ENCODE results near the gene HSPG2. TPM values are rescaled to one million over a fixed set of nuclear protein-coding genes. Genes with fewer than 3 reads are reported as not detected.

HSPG2 gene
- total and polyA plus RNA-seq, 9 of the 15 experiments (the other 6 are each of a cell fraction or from before 2014, with no cell fraction given), result 0.14 to 160 (median 15.7) TPM

DNA sequence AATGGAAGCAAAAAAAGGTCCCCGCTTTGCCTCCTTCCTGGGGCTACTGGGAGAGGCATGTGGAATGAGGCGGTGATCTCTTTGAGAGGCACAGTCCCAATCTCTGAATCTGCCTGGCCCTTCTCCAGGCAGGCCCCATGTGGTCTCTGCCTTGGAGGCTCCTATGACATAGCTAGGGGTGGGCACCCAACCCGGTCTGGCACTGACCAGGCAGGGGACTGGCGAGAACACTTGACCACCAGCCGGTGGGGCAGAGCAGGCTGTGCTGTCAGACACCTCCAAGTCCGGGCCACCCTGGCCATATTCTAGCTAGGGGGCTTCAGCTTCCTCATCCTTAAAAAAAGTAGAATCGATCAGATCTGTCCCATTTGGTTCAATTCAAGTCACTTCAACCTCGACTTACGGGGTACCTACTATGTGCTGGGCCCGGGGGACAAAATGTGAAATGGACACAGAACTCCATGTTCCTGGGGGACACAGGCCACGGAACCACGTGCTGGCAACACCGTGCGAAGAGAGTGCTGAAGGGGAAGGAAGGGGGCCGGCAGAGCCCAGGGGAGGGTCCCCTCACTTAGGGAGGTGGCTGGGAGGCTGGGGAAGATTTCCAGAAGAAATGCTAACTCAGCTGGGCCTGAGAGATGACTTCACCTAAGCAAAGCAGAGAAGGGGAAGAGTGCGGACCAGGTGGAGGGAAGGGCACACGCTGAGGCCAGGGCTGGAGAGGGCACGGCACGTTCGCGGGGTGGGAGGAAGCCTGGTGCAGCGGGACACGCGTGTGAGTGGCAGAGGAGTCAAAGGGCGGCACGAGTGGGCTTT lies 33.3 kb downstream of the HSPG2 start (continued):
- TF ChIP-seq, protein P1, sequence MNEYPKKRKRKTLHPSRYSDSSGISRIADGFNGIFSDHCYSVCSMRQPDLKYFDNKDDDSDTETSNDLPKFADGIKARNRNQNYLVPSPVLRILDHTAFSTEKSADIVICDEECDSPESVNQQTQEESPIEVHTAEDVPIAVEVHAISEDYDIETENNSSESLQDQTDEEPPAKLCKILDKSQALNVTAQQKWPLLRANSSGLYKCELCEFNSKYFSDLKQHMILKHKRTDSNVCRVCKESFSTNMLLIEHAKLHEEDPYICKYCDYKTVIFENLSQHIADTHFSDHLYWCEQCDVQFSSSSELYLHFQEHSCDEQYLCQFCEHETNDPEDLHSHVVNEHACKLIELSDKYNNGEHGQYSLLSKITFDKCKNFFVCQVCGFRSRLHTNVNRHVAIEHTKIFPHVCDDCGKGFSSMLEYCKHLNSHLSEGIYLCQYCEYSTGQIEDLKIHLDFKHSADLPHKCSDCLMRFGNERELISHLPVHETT (CRISPR knock-in tag; conservative IDR thresholded peaks at IDR 0.05 in 1 of 2, IDR thresholded peaks at IDR 0.05 in 1 of 2), result no peak; a peak in 1 of 4 replicates
- TF ChIP-seq NFE2 (IDR thresholded peaks at IDR 0.05; ENCODE audit: low read depth), result no peak
- TF ChIP-seq SMAD4 (CRISPR knock-in tag; conservative IDR thresholded peaks at IDR 0.05), result peak; percentile 34
- TF ChIP-seq MTF1 (CRISPR knock-in tag; IDR thresholded peaks at IDR 0.05; ENCODE audit: borderline replicate concordance), result 0 out of 2 replicates have a peak, but pooled peaks have one; percentile 56
- TF ChIP-seq, protein P2, sequence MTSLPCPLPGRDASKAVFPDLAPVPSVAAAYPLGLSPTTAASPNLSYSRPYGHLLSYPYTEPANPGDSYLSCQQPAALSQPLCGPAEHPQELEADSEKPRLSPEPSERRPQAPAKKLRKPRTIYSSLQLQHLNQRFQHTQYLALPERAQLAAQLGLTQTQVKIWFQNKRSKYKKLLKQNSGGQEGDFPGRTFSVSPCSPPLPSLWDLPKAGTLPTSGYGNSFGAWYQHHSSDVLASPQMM (CRISPR knock-in tag; IDR thresholded peaks at IDR 0.05), result no peak
- no peak for TF ChIP-seq RBM34 (IDR thresholded peaks at IDR 0.05; ENCODE audit: borderline replicate concordance, insufficient read depth, low read length)
- TF ChIP-seq POU5F1 (IDR thresholded peaks at IDR 0.05; ENCODE audit: borderline replicate concordance, low read depth, low read length, partially characterized antibody), result no peak
- 0 out of 2 replicates have a peak, but pooled peaks have one; percentile 16 for TF ChIP-seq STAG1 (CRISPR knock-in tag; IDR thresholded peaks at IDR 0.05; ENCODE audit: borderline replicate concordance)
- TF ChIP-seq DACH1 (IDR thresholded peaks at IDR 0.05; ENCODE audit: partially characterized antibody), result no peak
- no peak; the same call in 1 of the 2 replicates for TF ChIP-seq DMBX1 (CRISPR knock-in tag; IDR thresholded peaks at IDR 0.05; ENCODE audit: borderline replicate concordance)
- no peak for TF ChIP-seq ZNF311 (CRISPR knock-in tag; IDR thresholded peaks at IDR 0.05)
- no peak for TF ChIP-seq NFATC3 (IDR thresholded peaks at IDR 0.05)
- TF ChIP-seq, protein P3, sequence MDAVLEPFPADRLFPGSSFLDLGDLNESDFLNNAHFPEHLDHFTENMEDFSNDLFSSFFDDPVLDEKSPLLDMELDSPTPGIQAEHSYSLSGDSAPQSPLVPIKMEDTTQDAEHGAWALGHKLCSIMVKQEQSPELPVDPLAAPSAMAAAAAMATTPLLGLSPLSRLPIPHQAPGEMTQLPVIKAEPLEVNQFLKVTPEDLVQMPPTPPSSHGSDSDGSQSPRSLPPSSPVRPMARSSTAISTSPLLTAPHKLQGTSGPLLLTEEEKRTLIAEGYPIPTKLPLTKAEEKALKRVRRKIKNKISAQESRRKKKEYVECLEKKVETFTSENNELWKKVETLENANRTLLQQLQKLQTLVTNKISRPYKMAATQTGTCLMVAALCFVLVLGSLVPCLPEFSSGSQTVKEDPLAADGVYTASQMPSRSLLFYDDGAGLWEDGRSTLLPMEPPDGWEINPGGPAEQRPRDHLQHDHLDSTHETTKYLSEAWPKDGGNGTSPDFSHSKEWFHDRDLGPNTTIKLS (IDR thresholded peaks at IDR 0.05; ENCODE audit: borderline replicate concordance, low read depth), result no peak
- TF ChIP-seq TBP (optimal IDR thresholded peaks at IDR 0.05; ENCODE audit: low read depth, low read length), result no peak
- no peak for TF ChIP-seq KLF1 (tag; IDR thresholded peaks at IDR 0.05)
- no peak for TF ChIP-seq SREBF2 (CRISPR knock-in tag; IDR thresholded peaks at IDR 0.05)
- no peak for TF ChIP-seq SMAD2 (IDR thresholded peaks at IDR 0.05; ENCODE audit: low read depth, low read length)
- TF ChIP-seq NFE2L1 (tag; IDR thresholded peaks at IDR 0.05; ENCODE audit: borderline replicate concordance, low read depth), result no peak; the same call in 1 of the 2 replicates
- TF ChIP-seq MBD2 (IDR thresholded peaks at IDR 0.05; ENCODE audit: borderline replicate concordance, low read depth), result 0 out of 2 replicates have a peak, but pooled peaks have one; percentile 12
- TF ChIP-seq ZNF79 (CRISPR knock-in tag; IDR thresholded peaks at IDR 0.05; ENCODE audit: low read depth), result no peak
- no peak for TF ChIP-seq RBM15 (IDR thresholded peaks at IDR 0.05; ENCODE audit: insufficient read depth, low read length)
- no peak for TF ChIP-seq ESRRB (CRISPR knock-in tag; IDR thresholded peaks at IDR 0.05; ENCODE audit: borderline replicate concordance)
- TF ChIP-seq NCOA2 (IDR thresholded peaks at IDR 0.05; ENCODE audit: partially characterized antibody in 2 of 2), result no peak
- TF ChIP-seq BRD4 (IDR thresholded peaks at IDR 0.05), result no peak; the same call in 1 of the 2 replicates
- no peak for TF ChIP-seq ZBTB17 (CRISPR knock-in tag; IDR thresholded peaks at IDR 0.05)
